ENCODE data around the gene FHIP1A. TPM values are rescaled to one million over a fixed set of nuclear protein-coding genes. Genes with fewer than 3 reads are reported as not detected.

Gene FHIP1A
- total RNA-seq, 1 experiment from 2014 or later: 24.9 TPM

GRCh38 chr4:151432654-151433053, 23.7 kb downstream of the FHIP1A start:
- no peak overlapping the region for H2AK5ac ChIP-seq (ENCODE audit: insufficient read length, low read length)
- peak overlapping the region in 2 of 3 experiments; percentile 0 to 37; a peak in 2 of 7 replicates for H3K27ac Mint-ChIP-seq
- no peak overlapping the region for H4K91ac ChIP-seq (ENCODE audit: insufficient read length, low read depth, low read length)
- H2BK15ac ChIP-seq (ENCODE audit: low read depth, low read length): no peak overlapping the region
- no peak overlapping the region for H3K4ac ChIP-seq (ENCODE audit: low read depth, low read length)
- H4K5ac ChIP-seq (ENCODE audit: insufficient read length, low read depth, low read length): no peak overlapping the region
- H3T11ph ChIP-seq (ENCODE audit: low read length): no peak overlapping the region
- H3K27me3 ChIP-seq (ENCODE audit: insufficient read depth, low read length): no peaks in the 10 kb centered on the region
- H3K23ac ChIP-seq (ENCODE audit: insufficient read length, low read depth, low read length): no peak overlapping the region
- no peak overlapping the region for H2BK12ac ChIP-seq (ENCODE audit: insufficient read length, low read depth, low read length)
- H2BK5ac ChIP-seq (ENCODE audit: insufficient read length, low read length): no peak overlapping the region
- H3K79me1 ChIP-seq (ENCODE audit: insufficient read depth, low read depth, low read length, poor library complexity, severe bottlenecking): no peaks in the 10 kb centered on the region
- H3K4me1 Mint-ChIP-seq: peaks cover 47 to 54% of the 10 kb centered on the region in 2 experiments
- H3K4me3 Mint-ChIP-seq: no peak overlapping the region
- H3K9me3 ChIP-seq (ENCODE audit: control insufficient read depth, low read depth, low read length): no peaks in the 10 kb centered on the region
- no peaks in the 10 kb centered on the region for H3K27me3 Mint-ChIP-seq (ENCODE audit: low read depth)
- no peaks in the 10 kb centered on the region for H3K23me2 ChIP-seq (ENCODE audit: insufficient read length, low read depth, low read length, poor library complexity, severe bottlenecking)
- no peaks in the 10 kb centered on the region; a peak in 1 of 7 replicates for H3K36me3 Mint-ChIP-seq (ENCODE audit: insufficient read depth in 1 of 3, low read depth in 3 of 3)
- no peaks in the 10 kb centered on the region for H4K20me1 ChIP-seq (ENCODE audit: control insufficient read depth, insufficient read depth, insufficient read length)
- no peaks in the 10 kb centered on the region for H3K9me3 Mint-ChIP-seq
- no peak for DNase-seq
- no peak overlapping the region for H2AFZ ChIP-seq (ENCODE audit: low read length)
- H3K56ac ChIP-seq (ENCODE audit: insufficient read length, low read depth, low read length): no peak overlapping the region
- no peak overlapping the region for H2BK120ac ChIP-seq (ENCODE audit: low read depth, low read length, poor library complexity, severe bottlenecking)
- peak overlapping the region; percentile 27 for H3K27ac ChIP-seq (ENCODE audit: insufficient read length, low read depth, low read length)
- no peak overlapping the region for H3K18ac ChIP-seq (ENCODE audit: insufficient read length, low read depth, low read length)
- H4K8ac ChIP-seq (replicated peaks; ENCODE audit: insufficient read length, low read depth, low read length): no peak overlapping the region
- H3K9ac ChIP-seq (ENCODE audit: extremely low read depth, insufficient read length, low read length): no peak overlapping the region
- H3K14ac ChIP-seq (ENCODE audit: insufficient read depth, low read length): no peak overlapping the region
- no peak overlapping the region for H3K4me2 ChIP-seq (ENCODE audit: insufficient read depth, insufficient read length, low read length)
- peaks cover 12% of the 10 kb centered on the region for H3K79me2 ChIP-seq (ENCODE audit: insufficient read depth, low read length)
- TF ChIP-seq CTCF (conservative IDR thresholded peaks at IDR 0.05): no peak
- H3K4me1 ChIP-seq (ENCODE audit: insufficient read depth, low read length): peaks cover 11% of the 10 kb centered on the region
- no peak overlapping the region for H2BK20ac ChIP-seq (ENCODE audit: low read depth, low read length, poor library complexity, severe bottlenecking)

Data from H9 (cell line).